BJ (cell line): ENCODE data around the gene FAM170B. TPM values are rescaled to one million over a fixed set of nuclear protein-coding genes. Genes with fewer than 3 reads are reported as not detected.

Experiments
- CTCF ChIA-PET: fragments of 350-600 bp; formaldehyde crosslinking; extraction: SDS; loops from one replicate; lab custom pipeline; 2021; ENCODE audit warnings: antibody characterized with exemption, inconsistent platforms; lab: Yijun Ruan, JAX
- POLR2A ChIA-PET: fragments of 300-600 bp; sonication (Branson Sonifier 250); formaldehyde crosslinking; extraction: SDS; loops from one replicate; lab custom pipeline; 2021; ENCODE audit warnings: antibody characterized with exemption; lab: Charles Lee
- DNase-seq: peaks from one replicate; pipeline ENCODE4 v3.0.0-alpha.2; 2011; ENCODE audit warnings: low read depth
- H3K27me3 ChIP-seq: 2 replicates; pipeline ENCODE4 v1.6.0; 2011; ENCODE audit warnings: low read length; ENCODE audit not compliant: control insufficient read depth, insufficient read depth
- H3K36me3 ChIP-seq: 2 replicates; pipeline ENCODE4 v1.5.1; 2011; ENCODE audit warnings: low read length; ENCODE audit not compliant: control insufficient read depth, insufficient read depth
- H3K4me3 ChIP-seq: 2 replicates; pipeline ENCODE4 v1.5.1; 2011; ENCODE audit warnings: low read depth, mild to moderate bottlenecking, control low read depth, low read length
- polyA plus RNA-seq: library from polyadenylated mRNA; depleted of rRNA; stranded (reverse); fragments of >200 nt; gene quantifications from 2 replicates; pipeline ENCODE4 v1.2.3, GENCODE V29; 2011
- TF ChIP-seq, protein P1 (sequence below): IDR thresholded peaks from 2 replicates; pipeline ENCODE4 v1.5.1; 2011; ENCODE audit warnings: low read depth, mild to moderate bottlenecking, control low read depth, inconsistent platforms, low read length, moderate library complexity; ENCODE audit not compliant: insufficient read depth

FAM170B gene
- polyA plus RNA-seq, 1 experiment, result not detected

DNA sequence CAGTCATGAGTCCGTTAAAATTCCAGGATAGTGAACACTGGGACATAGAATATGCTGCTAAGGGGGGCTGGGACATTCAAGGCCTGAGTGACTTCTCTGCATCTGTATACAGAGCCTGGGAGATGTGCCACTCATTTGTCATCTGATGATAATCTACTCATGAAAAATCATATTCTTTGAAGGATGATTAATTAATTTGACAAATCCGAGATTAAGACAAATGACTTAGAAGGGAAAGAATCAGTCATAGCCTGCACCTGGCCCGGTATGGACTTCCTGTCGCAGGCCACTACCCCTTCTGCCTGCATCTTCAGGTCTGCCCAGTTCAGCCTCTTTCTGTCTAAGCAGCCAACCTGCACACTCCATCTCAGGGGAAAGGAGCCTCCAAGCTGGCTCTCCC, 18.8 kb upstream of the FAM170B start:
- DNase-seq, result no peak
- Histone ChIP-seq H3K4me3 (no peak overlapping the region), H3K36me3 (no peaks in the 10 kb centered on the region), H3K27me3 (no peaks in the 10 kb centered on the region)
- TF ChIP-seq, protein P1, sequence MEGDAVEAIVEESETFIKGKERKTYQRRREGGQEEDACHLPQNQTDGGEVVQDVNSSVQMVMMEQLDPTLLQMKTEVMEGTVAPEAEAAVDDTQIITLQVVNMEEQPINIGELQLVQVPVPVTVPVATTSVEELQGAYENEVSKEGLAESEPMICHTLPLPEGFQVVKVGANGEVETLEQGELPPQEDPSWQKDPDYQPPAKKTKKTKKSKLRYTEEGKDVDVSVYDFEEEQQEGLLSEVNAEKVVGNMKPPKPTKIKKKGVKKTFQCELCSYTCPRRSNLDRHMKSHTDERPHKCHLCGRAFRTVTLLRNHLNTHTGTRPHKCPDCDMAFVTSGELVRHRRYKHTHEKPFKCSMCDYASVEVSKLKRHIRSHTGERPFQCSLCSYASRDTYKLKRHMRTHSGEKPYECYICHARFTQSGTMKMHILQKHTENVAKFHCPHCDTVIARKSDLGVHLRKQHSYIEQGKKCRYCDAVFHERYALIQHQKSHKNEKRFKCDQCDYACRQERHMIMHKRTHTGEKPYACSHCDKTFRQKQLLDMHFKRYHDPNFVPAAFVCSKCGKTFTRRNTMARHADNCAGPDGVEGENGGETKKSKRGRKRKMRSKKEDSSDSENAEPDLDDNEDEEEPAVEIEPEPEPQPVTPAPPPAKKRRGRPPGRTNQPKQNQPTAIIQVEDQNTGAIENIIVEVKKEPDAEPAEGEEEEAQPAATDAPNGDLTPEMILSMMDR, result no peak
- CTCF ChIA-PET, result interaction anchor here (1.0 to 1.2 kb wide), 2 partner anchors 9 to 494 kb away, joined by 4 to 6 read pairs; no protein-coding TSS in a partner anchor
- POLR2A ChIA-PET, result no interaction called here

- TF ChIP-seq, protein P1, result no peak
- ChIA-PET POLR2A (no interaction called here), CTCF (no interaction called here)
- Histone ChIP-seq H3K27me3 (no peaks in the 10 kb centered on the region), H3K36me3 (no peaks in the 10 kb centered on the region), H3K4me3 (no peak overlapping the region)
- DNase-seq, result no peak
Observed at GRCh38 chr10:49152037-49152436, 18.2 kb upstream of the FAM170B start.

DNA sequence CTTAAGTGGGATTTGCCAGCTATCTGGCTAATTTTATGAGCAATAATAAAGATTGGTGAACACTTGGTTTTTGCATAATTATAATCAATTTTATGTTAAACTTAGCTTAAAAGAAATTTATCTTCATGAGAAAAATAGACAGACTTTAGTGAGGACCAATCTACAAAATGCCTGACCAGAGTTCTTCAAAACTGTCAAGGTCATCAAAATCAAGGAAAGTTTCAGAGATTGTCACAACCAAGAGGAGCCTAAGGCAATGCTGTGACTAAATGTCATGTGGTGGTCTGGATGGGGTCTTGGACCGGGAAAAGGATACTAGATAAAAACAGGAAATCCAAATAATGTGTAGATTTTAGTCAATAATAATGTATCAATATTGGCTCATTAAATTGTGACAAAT, 17.7 kb upstream of the FAM170B start:
- DNase-seq, result no peak
- TF ChIP-seq, protein P1, result no peak
- POLR2A ChIA-PET, result no interaction called here
- Histone ChIP-seq H3K27me3 (no peaks in the 10 kb centered on the region), H3K36me3 (no peaks in the 10 kb centered on the region), H3K4me3 (no peak overlapping the region)
- CTCF ChIA-PET, result no interaction called here

GRCh38 chr10:49151025-49151445, 17.2 kb upstream of the FAM170B start:
- H3K4me3 ChIP-seq, result no peak overlapping the region
- CTCF ChIA-PET, result interaction anchor here (1.6 kb wide), 1 partner anchor 169 kb away, joined by 3 read pairs; no protein-coding TSS in a partner anchor
- no peaks in the 10 kb centered on the region for H3K36me3 ChIP-seq
- H3K27me3 ChIP-seq, result no peaks in the 10 kb centered on the region
- DNase-seq, result no peak
- POLR2A ChIA-PET, result no interaction called here
- TF ChIP-seq, protein P1, result no peak

DNA sequence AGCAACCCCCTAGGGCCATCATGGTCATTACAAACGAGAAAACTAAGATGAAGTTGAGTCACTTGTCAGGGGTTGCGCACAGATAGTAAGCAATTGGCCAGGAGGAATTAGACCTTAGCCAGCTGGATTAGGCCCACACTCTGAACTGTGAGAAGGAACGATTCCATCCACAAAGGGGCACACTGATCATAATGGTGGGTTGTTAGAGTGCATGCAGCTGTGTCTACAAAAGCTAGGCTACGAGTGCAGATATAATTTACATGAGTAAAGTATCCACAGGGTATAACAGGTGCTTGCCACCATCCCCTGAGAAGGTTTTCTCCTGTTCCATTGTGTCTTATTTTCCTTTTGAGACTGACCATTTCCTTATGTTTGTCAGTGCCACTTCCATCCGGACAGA, 16.6 kb upstream of the FAM170B start:
- H3K36me3 ChIP-seq, result no peaks in the 10 kb centered on the region
- TF ChIP-seq, protein P1, result no peak
- no peak for DNase-seq
- H3K27me3 ChIP-seq, result peaks cover 2% of the 10 kb centered on the region; the same call in 1 of the 2 replicates
- H3K4me3 ChIP-seq, result no peak overlapping the region
- POLR2A ChIA-PET, result no interaction called here
- CTCF ChIA-PET, result interaction anchor here (1.1 to 1.6 kb wide), 2 partner anchors 11 to 168 kb away, joined by 3 to 4 read pairs; no protein-coding TSS in a partner anchor
